ENCODE measurements around the gene SLC25A53.
"Not testable (repeated sequence)": the region's sequence is repeated elsewhere in the genome, so short reads cannot be mapped to it uniquely, and the experiment has no call there.

SLC25A53 gene

GRCh38 chrX:104134583-104135261, 22.1 kb downstream of the SLC25A53 start:
- DNase-seq (ENCODE audit: low spot score), result no peak

DNA sequence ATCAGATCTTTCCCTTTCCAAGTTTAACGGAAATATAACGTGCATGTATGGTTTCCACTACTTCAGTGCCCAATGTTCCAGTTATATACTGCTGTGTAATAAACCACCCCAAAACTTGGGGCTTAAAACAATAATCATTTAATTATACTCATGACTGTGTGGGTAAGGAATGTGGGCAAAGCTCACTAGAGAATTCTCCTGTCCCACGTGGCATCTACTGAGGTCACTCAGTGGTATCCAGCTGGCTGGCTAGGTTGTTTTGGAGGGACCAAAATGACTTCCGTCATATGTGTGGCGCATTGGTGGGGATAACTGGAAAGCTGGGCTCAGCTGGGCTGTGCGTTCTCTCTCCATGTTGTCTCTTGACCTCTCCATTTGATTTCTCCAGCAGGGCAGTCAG, 26.0 kb downstream of the SLC25A53 start:
- no peak for DNase-seq (ENCODE audit: low spot score)

DNA sequence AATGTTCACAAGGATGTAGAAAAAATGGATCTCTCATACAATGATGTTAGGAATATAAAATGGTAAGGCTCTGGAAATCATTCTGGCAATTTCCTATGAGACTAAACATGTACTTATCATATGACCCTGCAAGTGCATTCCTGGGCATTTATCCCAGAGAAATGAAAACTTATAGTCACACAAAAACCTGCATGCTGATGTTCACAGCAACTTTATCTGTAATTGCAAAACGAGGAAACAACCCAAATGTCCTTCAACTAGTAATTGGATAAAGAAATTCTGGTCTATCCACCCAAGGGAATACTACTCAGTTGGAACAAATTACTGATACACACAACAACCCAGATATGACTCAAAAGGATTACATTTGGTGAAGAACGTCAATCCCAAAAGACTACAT, 30.0 kb downstream of the SLC25A53 start:
- DNase-seq (ENCODE audit: low spot score), result no peak

GRCh38 chrX:104122829-104123228, 34.0 kb downstream of the SLC25A53 start:
- DNase-seq (ENCODE audit: low spot score), result no peak

DNA sequence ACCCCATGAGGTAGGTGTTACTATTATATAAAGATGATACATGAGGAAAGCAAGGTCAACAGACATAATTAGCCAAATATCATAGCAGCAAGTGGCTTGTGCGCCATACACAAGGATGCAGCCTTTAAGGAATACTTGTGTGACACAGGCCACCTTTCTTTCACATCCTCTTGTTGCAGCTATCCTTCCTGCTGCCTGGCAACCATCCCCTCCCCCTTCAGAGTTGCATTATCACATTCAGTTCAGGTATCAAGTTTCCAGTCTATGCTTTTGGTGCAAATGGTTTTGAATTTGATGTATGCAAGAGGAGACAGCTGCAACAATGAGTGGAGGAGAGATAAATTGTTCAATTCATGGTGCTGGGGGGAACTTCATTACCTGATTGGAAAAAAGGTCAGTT, 38.0 kb downstream of the SLC25A53 start:
- no peak for DNase-seq (ENCODE audit: low spot score)

GRCh38 chrX:104117759-104118158, 39.0 kb downstream of the SLC25A53 start:
- no peak for DNase-seq (ENCODE audit: low spot score)

GRCh38 chrX:104113222-104113965, 43.4 kb downstream of the SLC25A53 start:
- DNase-seq (ENCODE audit: low spot score), result peak; percentile 71

- peak; percentile 49 for DNase-seq (ENCODE audit: low spot score)
These were observed 44.4 kb downstream of the SLC25A53 start, which contains the start of gene ZCCHC18 for GRCh38 chrX:104112326-104112951. ZCCHC18 (plus strand) TSS chrX:104112523; CDS start chrX:104114112, 1,589 bp downstream.

GRCh38 chrX:104110491-104111240, 46.1 kb downstream of the SLC25A53 start:
- DNase-seq (ENCODE audit: low spot score), result not testable (repeated sequence)

GRCh38 chrX:104108955-104109354, 47.9 kb downstream of the SLC25A53 start:
- no peak for DNase-seq (ENCODE audit: low spot score)

DNA sequence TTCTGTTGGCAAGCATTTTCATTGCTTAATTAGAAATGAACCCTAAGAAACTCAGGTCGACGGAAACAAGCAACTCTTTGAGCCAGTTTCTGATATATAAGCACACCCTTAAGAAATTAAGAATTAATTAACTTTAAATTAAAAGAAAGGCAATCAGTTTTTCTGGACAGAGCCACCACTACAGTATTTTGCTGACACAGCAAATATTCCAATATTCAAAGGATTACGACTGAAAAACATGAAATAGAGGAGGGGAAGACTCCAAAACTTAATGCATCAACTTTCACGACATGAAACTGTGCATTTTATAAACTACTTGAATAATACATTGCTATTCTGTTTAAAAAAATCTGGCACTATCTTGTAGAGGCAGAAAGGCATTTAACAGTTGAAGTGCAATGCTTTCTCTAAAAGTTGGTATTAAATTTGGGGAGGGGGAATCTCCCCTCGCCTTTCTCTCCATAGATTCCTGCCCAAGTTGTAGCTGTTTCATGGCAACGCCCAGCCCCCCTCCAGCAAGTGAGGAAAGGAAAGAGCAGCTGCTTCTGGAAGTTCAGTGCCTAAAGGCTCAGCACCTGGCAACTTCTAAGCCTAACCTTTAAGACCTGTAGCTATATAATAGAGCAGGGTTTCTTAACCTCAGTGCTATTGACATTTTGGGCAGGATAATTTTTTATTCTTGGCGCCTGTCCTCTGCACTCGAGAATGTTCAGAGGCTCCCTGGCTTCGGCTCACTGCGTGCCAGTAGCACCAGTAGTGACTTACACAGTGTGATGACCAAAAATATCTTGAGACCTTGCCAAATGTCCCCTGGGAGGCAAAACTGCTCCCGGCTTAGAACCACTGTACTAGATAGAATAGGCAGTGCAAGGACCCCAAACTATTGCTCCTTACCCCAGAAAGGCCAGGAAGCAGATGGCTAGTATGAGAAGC, 51.2 kb downstream of the SLC25A53 start:
- DNase-seq (ENCODE audit: low spot score), result no peak

DNA sequence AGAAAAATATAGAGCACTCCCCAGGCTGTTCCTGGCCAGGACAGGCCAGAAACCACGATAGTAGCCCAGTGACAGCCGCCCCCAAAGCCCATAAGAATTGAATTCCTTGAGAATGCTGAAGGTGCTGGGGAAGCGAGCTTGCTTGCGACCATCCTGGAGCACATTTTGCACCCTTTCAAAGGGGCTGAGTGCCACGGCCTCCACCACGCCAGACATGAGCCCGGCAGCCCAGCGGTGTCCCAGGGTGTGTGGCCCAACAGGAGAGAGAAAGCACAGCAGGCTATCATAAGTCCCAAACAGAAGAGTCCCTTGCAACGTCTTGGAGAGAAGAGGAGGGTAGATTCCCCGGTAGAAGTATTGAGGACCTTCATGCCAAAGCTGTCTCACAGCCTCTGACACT, 52.1 kb downstream of the SLC25A53 start:
- no peak for DNase-seq (ENCODE audit: low spot score)

DNA sequence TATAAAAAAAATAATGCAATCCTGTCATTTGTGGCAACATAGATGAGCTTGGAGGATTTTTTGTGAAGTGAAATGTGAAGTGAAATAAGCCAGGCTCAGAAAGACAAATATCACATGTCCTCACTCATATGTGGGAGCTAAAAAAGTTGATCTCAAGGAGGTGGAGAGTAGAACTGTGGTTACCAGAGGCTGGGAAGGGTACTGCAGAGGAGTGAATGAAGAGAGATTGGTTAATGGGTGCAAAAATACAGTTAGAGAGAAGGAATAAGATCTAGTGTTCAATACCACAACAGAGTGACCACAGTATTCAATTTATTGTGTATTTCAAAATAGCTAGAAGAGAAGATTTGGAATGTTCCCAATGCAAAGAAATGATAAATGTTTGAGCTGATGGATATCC, 57.9 kb downstream of the SLC25A53 start:
- DNase-seq (ENCODE audit: low spot score), result peak; percentile 8

DNA sequence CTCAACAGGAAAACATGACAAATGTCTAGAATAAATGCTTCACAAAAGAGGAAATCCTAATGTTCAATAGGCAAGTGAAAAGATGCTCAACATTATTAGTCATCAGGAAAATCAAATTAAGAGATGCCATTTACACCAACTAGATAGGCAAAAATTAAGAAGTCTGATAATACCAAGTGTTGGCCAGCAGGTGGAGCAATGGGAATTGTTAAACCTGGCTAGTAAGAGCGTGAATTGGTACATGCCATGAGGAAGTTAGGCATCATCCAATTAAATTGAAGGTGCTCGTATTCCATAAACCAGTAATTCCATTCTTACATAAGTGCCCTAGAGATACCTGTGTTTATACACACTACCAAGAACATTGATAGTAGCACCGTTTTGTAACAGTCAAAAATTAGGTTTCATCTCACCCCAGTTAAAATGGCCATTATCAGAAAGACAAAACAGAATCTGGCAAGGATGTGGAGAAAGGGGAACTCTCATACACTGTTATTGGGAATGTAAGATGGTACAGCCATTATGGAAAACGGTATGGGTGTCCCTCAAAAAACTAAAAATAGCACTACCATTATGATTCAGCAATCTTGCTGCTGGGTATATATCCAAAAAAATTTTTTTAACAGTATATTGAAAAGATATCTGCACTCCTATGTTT, 58.5 kb downstream of the SLC25A53 start:
- peak; percentile 70 for DNase-seq (ENCODE audit: low spot score)

GRCh38 chrX:104085919-104086318, 70.9 kb downstream of the SLC25A53 start:
- no peak for DNase-seq (ENCODE audit: low spot score)

- no peak for DNase-seq (ENCODE audit: low spot score)
These were observed 71.3 kb downstream of the SLC25A53 start for GRCh38 chrX:104085477-104085876.

DNA sequence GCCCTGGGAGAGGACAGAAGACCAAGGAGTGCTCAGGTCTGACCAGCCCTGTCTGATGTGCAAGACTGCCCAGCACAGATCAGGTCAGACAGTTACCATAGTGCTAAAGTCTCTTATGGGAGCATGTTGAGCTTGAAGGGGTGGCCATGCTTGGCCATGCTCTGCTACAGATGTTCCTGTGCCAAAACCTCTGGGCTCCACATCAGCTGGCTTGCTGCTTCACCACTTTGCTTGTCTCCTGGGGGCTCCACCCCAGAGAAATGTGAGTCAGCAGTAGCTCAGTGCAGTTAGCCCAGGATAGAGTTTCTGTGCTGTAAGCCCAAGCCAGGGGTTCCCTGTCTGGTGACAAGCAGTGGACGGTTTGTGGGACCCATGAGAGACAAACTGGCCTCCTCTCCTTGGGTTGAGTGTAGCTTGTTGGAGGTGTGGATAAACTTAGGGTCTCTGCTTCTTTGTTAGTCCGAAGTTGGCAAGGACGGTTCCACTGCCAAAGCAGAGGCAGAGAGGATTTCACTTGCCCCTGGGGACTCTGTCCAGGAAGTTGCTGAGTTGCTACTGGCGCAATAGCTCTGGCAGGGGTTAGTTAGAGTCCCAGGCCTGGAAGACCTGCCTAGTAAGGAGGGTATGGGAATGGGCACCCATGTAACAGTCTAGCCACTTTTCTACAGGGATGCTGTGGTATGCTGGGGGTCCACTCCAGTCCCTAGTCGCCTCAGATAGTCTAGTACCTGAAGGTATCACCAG, 72.1 kb downstream of the SLC25A53 start:
- DNase-seq (ENCODE audit: low spot score), result no peak

GRCh38 chrX:104084063-104084462, 72.7 kb downstream of the SLC25A53 start:
- no peak for DNase-seq (ENCODE audit: low spot score)

- DNase-seq (ENCODE audit: low spot score), result not testable (repeated sequence)
These were observed 79.0 kb downstream of the SLC25A53 start for GRCh38 chrX:104077854-104078253.

Measured in NAMALWA (cell line).